Transverse colon (tissue), 4 donors: ENCODE measurements around the gene SPPL3.

Experiments
- EP300 ChIP-seq: sonication (generic); formaldehyde crosslinking; IDR thresholded peaks from one replicate; pipeline ENCODE4 v1.6.1; 2017; ENCODE audit warnings: antibody characterized with exemption, low read depth
- POLR2A ChIP-seq: fragments of 450-650 bp; IDR thresholded peaks from one replicate; pipeline ENCODE4 v1.6.1; 2016; ENCODE audit warnings: antibody characterized with exemption, mild to moderate bottlenecking, moderate library complexity
- POLR2AphosphoS5 ChIP-seq, 3 donors: sonication (generic); formaldehyde crosslinking; IDR thresholded peaks; one replicate each; pipeline ENCODE4 v1.6.1; 2016; ENCODE audit warnings: antibody characterized with exemption in 3 of 3
- TF ChIP-seq, protein P1 (sequence below), 5 experiments: fragments of 200-600 bp in 3 of 5; fragments of 450-650 bp in 2 of 5; sonication (generic) in 3 of 5; IDR thresholded peaks; 1 replicate in 2 of 5; 2 replicates in 3 of 5; pipeline ENCODE4 v1.5.1; 2016 to 2017; ENCODE audit warnings: antibody characterized with exemption in 5 of 5, inconsistent platforms in 3 of 5, mild to moderate bottlenecking in 2 of 5, moderate library complexity in 1 of 5

DNA sequence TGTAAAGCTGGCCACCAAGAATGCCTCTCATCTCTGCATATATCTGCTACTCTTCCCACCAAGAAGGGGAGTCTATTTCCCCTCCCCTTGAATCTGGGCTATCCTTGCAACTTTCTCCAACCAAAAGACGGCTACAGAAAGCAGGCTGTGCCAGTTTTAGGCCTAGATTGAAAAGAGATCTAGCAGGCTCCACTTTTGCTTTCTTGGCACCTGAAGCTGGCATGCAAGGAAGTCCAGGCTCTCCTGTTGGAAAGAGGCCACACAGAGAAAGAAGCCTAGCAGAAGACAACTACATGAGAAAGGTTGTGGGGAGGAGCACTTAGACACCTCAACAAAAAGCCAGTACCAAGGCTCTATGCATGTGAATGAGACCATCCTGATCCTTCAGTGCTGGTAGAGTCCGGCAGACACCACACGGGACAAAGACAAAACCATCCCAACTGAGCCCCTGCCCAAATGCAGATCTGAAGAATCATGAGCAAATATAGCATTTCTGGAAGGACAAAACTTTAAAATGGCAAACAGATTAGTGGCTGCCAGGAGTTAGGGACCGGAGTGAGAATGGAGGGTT, 68.0 kb downstream of the SPPL3 start:
- TF ChIP-seq POLR2A: no peak
- TF ChIP-seq, protein P1, sequence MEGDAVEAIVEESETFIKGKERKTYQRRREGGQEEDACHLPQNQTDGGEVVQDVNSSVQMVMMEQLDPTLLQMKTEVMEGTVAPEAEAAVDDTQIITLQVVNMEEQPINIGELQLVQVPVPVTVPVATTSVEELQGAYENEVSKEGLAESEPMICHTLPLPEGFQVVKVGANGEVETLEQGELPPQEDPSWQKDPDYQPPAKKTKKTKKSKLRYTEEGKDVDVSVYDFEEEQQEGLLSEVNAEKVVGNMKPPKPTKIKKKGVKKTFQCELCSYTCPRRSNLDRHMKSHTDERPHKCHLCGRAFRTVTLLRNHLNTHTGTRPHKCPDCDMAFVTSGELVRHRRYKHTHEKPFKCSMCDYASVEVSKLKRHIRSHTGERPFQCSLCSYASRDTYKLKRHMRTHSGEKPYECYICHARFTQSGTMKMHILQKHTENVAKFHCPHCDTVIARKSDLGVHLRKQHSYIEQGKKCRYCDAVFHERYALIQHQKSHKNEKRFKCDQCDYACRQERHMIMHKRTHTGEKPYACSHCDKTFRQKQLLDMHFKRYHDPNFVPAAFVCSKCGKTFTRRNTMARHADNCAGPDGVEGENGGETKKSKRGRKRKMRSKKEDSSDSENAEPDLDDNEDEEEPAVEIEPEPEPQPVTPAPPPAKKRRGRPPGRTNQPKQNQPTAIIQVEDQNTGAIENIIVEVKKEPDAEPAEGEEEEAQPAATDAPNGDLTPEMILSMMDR (IDR thresholded peaks at IDR 0.05): no peak
- no peak for TF ChIP-seq POLR2AphosphoS5 (IDR thresholded peaks at IDR 0.05)
- no peak for TF ChIP-seq EP300
